GM23338 (cell line): ENCODE results near the gene NEB. TPM values are rescaled to one million over a fixed set of nuclear protein-coding genes. Genes with fewer than 3 reads are reported as not detected.
"Not testable (repeated sequence)": the region's sequence is repeated elsewhere in the genome, so short reads cannot be mapped to it uniquely, and the experiment has no call there.

ENCODE experiments used
- ATAC-seq: fragments of 200-7000 bp; cut with Tn5 transposase; 3 replicates; pipeline ENCODE4 v1.9.1; 2020
- DNase-seq: peaks from one replicate; pipeline ENCODE4 v3.0.0-alpha.2; 2015; ENCODE audit warnings: low spot score
- H2AFZ ChIP-seq: fragments of 200-600 bp; sonication (generic); 2 replicates; pipeline ENCODE4 v1.8.0; 2016; ENCODE audit warnings: antibody characterized with exemption, mild to moderate bottlenecking, moderate library complexity
- H3F3A ChIP-seq: fragments of 200-600 bp; sonication (generic); replicated peaks from 2 replicates; pipeline ENCODE4 v1.8.0; 2017; ENCODE audit warnings: antibody characterized with exemption, mixed run types, low read depth
- H3K27ac ChIP-seq: fragments of 200-600 bp; sonication (generic); 2 replicates; pipeline ENCODE4 v1.6.1; 2016; ENCODE audit warnings: low read depth
- H3K27me3 ChIP-seq: fragments of 200-600 bp; sonication (generic); 2 replicates; pipeline ENCODE4 v1.8.0; 2016; ENCODE audit warnings: mild to moderate bottlenecking, mixed run types, moderate library complexity; ENCODE audit not compliant: insufficient read depth
- H3K36me3 ChIP-seq: fragments of 200-600 bp; sonication (generic); 2 replicates; pipeline ENCODE4 v1.8.0; 2016; ENCODE audit warnings: mild to moderate bottlenecking; ENCODE audit not compliant: insufficient read depth
- H3K4me1 ChIP-seq: fragments of 200-600 bp; sonication (generic); 2 replicates; pipeline ENCODE4 v1.8.0; 2016; ENCODE audit warnings: mild to moderate bottlenecking, moderate library complexity; ENCODE audit not compliant: insufficient read depth
- H3K4me2 ChIP-seq: fragments of 200-600 bp; sonication (generic); 2 replicates; pipeline ENCODE4 v1.7.1; 2017; ENCODE audit warnings: mixed run types
- H3K4me3 ChIP-seq: fragments of 200-600 bp; sonication (generic); 2 replicates; pipeline ENCODE4 v1.6.1; 2016; ENCODE audit warnings: mixed run types
- H3K79me2 ChIP-seq: fragments of 200-600 bp; sonication (generic); replicated peaks from 2 replicates; pipeline ENCODE4 v1.8.0; 2017; ENCODE audit warnings: mild to moderate bottlenecking; ENCODE audit not compliant: insufficient read depth
- H3K9me2 ChIP-seq: fragments of 200-600 bp; sonication (generic); 2 replicates; pipeline ENCODE4 v1.8.0; 2017; ENCODE audit not compliant: insufficient read depth
- H4K20me1 ChIP-seq: fragments of 200-600 bp; sonication (generic); replicated peaks from 2 replicates; pipeline ENCODE4 v1.8.0; 2017; ENCODE audit warnings: mild to moderate bottlenecking; ENCODE audit not compliant: insufficient read depth
- H3K27ac Mint-ChIP-seq: 2 replicates; pipeline ENCODE4 v1.8.0; 2020; ENCODE audit warnings: inconsistent platforms, mild to moderate bottlenecking, moderate library complexity, mixed read lengths
- H3K27me3 Mint-ChIP-seq: 3 replicates; pipeline ENCODE4 v1.8.0; 2022; ENCODE audit warnings: low read depth, mild to moderate bottlenecking, moderate library complexity, mixed read lengths, inconsistent platforms; ENCODE audit not compliant: insufficient read depth, poor library complexity
- H3K36me3 Mint-ChIP-seq: 3 replicates; pipeline ENCODE4 v1.8.0; 2021; ENCODE audit warnings: low read depth, mild to moderate bottlenecking, inconsistent platforms, moderate library complexity, mixed read lengths
- H3K4me1 Mint-ChIP-seq: 3 replicates; pipeline ENCODE4 v1.8.0; 2020; ENCODE audit warnings: mild to moderate bottlenecking, inconsistent platforms, mixed read lengths
- H3K4me3 Mint-ChIP-seq: 3 replicates; pipeline ENCODE4 v1.8.0; 2021; ENCODE audit warnings: moderate library complexity, mild to moderate bottlenecking, inconsistent platforms, mixed read lengths
- H3K9me3 Mint-ChIP-seq: 3 replicates; pipeline ENCODE4 v1.8.0; 2020; ENCODE audit warnings: moderate library complexity, mild to moderate bottlenecking, inconsistent platforms, mixed read lengths
- CREB1 ChIP-seq: fragments of 250-450 bp; sonication (Bioruptor Pico); IDR thresholded peaks from 2 replicates; pipeline ENCODE4 v1.5.0; 2020; ENCODE audit warnings: low read depth, mild to moderate bottlenecking, moderate library complexity
- ETS1 ChIP-seq: IDR thresholded peaks from 2 replicates; pipeline ENCODE4 v1.6.1; 2016; ENCODE audit warnings: antibody characterized with exemption
- EZH2phosphoT487 ChIP-seq: fragments of 200-600 bp; sonication (generic); IDR thresholded peaks from one replicate; pipeline ENCODE4 v1.8.1; 2018; ENCODE audit warnings: antibody characterized with exemption; ENCODE audit not compliant: unreplicated experiment
- NANOG ChIP-seq: IDR thresholded peaks from 2 replicates; pipeline ENCODE4 v1.6.1; 2016; ENCODE audit warnings: antibody characterized with exemption, borderline replicate concordance
- STAT1 ChIP-seq: IDR thresholded peaks from one replicate; pipeline ENCODE4 v1.6.1; 2016; ENCODE audit warnings: antibody characterized with exemption; ENCODE audit not compliant: unreplicated experiment
- polyA plus RNA-seq: library from polyadenylated mRNA; unstranded; fragments of >200 nt; fragmentation: Nextera tagmentation; extraction: Ambion mirVana; gene quantifications from 2 replicates; pipeline ENCODE4 v1.2.1, GENCODE V29; 2016
- total RNA-seq: library from RNA; depleted of rRNA; stranded (reverse); fragments of >200 nt; shearing (Covaris generic); gene quantifications from 2 replicates; pipeline ENCODE4 v1.2.3, GENCODE V29; 2014
- TF ChIP-seq, protein P1 (sequence below): IDR thresholded peaks from one replicate; pipeline ENCODE4 v1.6.1; 2018; ENCODE audit warnings: antibody characterized with exemption; ENCODE audit not compliant: unreplicated experiment

Gene NEB
- total and polyA plus RNA-seq, 2 experiments from 2014 or later: 6.2 to 13.7 TPM

GRCh38 chr2:151560289-151560688, 174.0 kb downstream of the NEB start:
- Histone ChIP-seq H4K20me1 (no peaks in the 10 kb centered on the region), H3K4me3 (no peak overlapping the region), H3K4me2 (no peak overlapping the region), H3K9me2 (0 out of 2 replicates have a peak, but pooled peaks cover 4% of the 10 kb centered on the region), H3K4me1 (no peaks in the 10 kb centered on the region), H2AFZ (no peak overlapping the region), H3F3A (no peaks in the 10 kb centered on the region), H3K27me3 (no peaks in the 10 kb centered on the region), H3K36me3 (no peaks in the 10 kb centered on the region), H3K79me2 (no peaks in the 10 kb centered on the region), H3K27ac (no peak overlapping the region)
- Mint-ChIP-seq H3K36me3 (no peaks in the 10 kb centered on the region), H3K27me3 (peaks cover 2% of the 10 kb centered on the region), H3K4me1 (no peaks in the 10 kb centered on the region), H3K27ac (no peak overlapping the region), H3K9me3 (no peaks in the 10 kb centered on the region), H3K4me3 (no peak overlapping the region)
- DNase-seq (no peak), ATAC-seq (no peak)
- TF ChIP-seq NANOG (no peak), STAT1 (no peak), EZH2phosphoT487 (no peak), ETS1 (no peak), CREB1 (no peak)
- TF ChIP-seq, protein P1, sequence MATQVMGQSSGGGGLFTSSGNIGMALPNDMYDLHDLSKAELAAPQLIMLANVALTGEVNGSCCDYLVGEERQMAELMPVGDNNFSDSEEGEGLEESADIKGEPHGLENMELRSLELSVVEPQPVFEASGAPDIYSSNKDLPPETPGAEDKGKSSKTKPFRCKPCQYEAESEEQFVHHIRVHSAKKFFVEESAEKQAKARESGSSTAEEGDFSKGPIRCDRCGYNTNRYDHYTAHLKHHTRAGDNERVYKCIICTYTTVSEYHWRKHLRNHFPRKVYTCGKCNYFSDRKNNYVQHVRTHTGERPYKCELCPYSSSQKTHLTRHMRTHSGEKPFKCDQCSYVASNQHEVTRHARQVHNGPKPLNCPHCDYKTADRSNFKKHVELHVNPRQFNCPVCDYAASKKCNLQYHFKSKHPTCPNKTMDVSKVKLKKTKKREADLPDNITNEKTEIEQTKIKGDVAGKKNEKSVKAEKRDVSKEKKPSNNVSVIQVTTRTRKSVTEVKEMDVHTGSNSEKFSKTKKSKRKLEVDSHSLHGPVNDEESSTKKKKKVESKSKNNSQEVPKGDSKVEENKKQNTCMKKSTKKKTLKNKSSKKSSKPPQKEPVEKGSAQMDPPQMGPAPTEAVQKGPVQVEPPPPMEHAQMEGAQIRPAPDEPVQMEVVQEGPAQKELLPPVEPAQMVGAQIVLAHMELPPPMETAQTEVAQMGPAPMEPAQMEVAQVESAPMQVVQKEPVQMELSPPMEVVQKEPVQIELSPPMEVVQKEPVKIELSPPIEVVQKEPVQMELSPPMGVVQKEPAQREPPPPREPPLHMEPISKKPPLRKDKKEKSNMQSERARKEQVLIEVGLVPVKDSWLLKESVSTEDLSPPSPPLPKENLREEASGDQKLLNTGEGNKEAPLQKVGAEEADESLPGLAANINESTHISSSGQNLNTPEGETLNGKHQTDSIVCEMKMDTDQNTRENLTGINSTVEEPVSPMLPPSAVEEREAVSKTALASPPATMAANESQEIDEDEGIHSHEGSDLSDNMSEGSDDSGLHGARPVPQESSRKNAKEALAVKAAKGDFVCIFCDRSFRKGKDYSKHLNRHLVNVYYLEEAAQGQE: no peak

GRCh38 chr2:151559431-151559830, 174.8 kb downstream of the NEB start:
- not testable (repeated sequence) for H3K4me1 Mint-ChIP-seq, H3K9me3 Mint-ChIP-seq, H3K36me3 Mint-ChIP-seq

DNA sequence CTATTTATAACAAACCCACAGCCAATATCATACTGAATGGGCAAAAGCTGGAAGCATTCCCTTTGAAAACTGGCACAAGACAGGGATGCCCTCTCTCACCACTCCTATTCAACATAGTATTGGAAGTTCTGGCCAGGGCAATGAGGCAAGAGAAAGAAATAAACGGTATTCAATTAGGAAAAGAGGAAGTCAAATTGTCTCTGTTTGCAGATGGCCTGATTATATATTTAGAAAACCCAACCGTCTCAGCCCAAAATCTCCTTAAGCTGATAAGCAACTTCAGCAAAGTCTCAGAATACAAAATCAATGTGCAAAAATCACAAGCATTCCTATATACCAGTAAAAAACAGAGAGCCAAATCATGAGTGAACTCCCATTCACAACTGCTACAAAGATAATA, 176.4 kb downstream of the NEB start:
- not testable (repeated sequence) for H3K27ac ChIP-seq, H3K4me2 ChIP-seq, H3K27me3 Mint-ChIP-seq, H2AFZ ChIP-seq, H3K36me3 ChIP-seq, H3K79me2 ChIP-seq, H3K4me3 ChIP-seq, H3K9me3 Mint-ChIP-seq, H3K27ac Mint-ChIP-seq, H3K4me3 Mint-ChIP-seq, ATAC-seq, H3K9me2 ChIP-seq, H3K4me1 ChIP-seq, H3K4me1 Mint-ChIP-seq, H4K20me1 ChIP-seq, H3K27me3 ChIP-seq, H3F3A ChIP-seq, H3K36me3 Mint-ChIP-seq, DNase-seq

More at GRCh38 chr2:151559431-151559830, 174.8 kb downstream of the NEB start:
- H3K27me3 Mint-ChIP-seq, H3K4me3 Mint-ChIP-seq, H3K79me2 ChIP-seq, H3K27ac ChIP-seq, H3K4me3 ChIP-seq, ATAC-seq, H3K27me3 ChIP-seq, H3F3A ChIP-seq, H3K4me2 ChIP-seq, DNase-seq, H3K27ac Mint-ChIP-seq, H3K9me2 ChIP-seq, H3K36me3 ChIP-seq, H2AFZ ChIP-seq, H3K4me1 ChIP-seq, H4K20me1 ChIP-seq: not testable (repeated sequence)
